ENCODE data around the gene HOXB3. TPM values are rescaled to one million over a fixed set of nuclear protein-coding genes. Genes with fewer than 3 reads are reported as not detected.

HOXB3 gene
- total RNA-seq, 4 donors from 2014 or later = 3.7 to 14.1 (median 9.4) TPM

DNA sequence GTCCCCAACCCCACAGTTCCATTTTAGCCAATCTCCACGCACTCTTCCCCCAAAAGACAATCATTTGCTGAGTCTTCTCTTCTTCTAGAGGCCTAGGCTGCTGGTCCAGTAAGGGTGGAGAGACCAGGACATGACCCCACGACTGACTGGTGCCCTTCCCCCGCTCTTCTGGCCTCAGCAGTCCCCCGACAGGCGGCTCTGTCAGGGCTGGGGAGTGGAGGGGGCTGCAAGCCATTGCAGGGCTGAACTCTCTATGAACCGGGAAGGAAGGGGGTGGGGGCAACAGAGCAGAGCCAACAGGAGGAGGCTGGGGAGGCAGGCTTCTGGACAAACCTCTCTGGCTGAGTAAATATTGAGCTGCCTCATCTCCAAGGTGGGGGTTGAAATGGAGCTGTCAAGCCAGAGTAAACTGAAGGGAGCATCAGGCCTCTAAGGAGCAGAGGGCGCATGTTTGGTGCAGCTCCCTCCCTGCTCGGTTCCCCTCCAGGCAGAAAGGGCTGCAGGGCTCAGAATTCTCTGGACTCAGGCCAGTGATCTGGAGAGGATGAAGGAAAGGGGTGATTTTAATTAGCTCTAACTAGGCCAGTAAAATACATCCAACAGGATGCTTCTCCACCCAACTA, 67.9 kb downstream of the HOXB3 start:
- TF ChIP-seq POLR2A (IDR thresholded peaks at IDR 0.05) = no peak
- Histone ChIP-seq H3K4me3 (no peak overlapping the region), H3K36me3 (no peaks in the 10 kb centered on the region), H3K4me1 (peaks cover 0 to 8% (median 0%) of the 10 kb centered on the region in 4 donors), H3K9me3 (no peaks in the 10 kb centered on the region), H3K27me3 (peaks cover 0 to 86% of the 10 kb centered on the region in 2 donors), H3K27ac (no peak overlapping the region)
- no peak for DNase-seq (ENCODE audit: low spot score in 2 of 2)
- WGBS, 2 donors = 26 to 30% methylated on average over 8 of the region's 8 CpGs

DNA sequence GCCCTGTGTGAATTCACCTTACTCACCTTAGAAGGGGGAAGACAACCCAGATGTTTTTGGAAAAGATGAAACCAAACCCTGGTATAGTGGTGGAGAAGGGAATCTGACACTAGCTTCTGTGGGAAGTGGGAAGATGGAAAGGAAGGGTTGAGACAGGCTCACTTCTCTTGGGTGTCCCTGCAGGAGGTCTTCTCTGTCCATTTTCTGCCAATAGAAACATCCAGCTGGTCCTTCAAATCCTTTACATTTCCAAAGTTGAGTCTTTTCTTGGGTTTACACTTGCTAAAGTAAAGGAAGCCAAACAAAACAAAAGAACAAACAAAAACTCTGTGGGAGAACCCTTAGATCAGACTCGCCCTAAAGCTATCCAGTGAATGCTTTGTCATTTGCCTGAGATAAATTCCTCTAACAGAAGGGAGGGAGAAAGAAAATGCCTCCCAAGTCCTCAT, 69.4 kb downstream of the HOXB3 start:
- 51 to 58% methylated on average over 1 of the region's 1 CpG for WGBS, 2 donors
- H3K27ac ChIP-seq = no peak overlapping the region
- TF ChIP-seq, protein P1, sequence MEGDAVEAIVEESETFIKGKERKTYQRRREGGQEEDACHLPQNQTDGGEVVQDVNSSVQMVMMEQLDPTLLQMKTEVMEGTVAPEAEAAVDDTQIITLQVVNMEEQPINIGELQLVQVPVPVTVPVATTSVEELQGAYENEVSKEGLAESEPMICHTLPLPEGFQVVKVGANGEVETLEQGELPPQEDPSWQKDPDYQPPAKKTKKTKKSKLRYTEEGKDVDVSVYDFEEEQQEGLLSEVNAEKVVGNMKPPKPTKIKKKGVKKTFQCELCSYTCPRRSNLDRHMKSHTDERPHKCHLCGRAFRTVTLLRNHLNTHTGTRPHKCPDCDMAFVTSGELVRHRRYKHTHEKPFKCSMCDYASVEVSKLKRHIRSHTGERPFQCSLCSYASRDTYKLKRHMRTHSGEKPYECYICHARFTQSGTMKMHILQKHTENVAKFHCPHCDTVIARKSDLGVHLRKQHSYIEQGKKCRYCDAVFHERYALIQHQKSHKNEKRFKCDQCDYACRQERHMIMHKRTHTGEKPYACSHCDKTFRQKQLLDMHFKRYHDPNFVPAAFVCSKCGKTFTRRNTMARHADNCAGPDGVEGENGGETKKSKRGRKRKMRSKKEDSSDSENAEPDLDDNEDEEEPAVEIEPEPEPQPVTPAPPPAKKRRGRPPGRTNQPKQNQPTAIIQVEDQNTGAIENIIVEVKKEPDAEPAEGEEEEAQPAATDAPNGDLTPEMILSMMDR (IDR thresholded peaks at IDR 0.05) = no peak
- TF ChIP-seq POLR2A (IDR thresholded peaks at IDR 0.05) = no peak
- TF ChIP-seq EP300 (IDR thresholded peaks at IDR 0.05) = no peak

GRCh38 chr17:48519427-48519826, 70.6 kb downstream of the HOXB3 start:
- H3K4me3 ChIP-seq = no peak overlapping the region
- no peaks in the 10 kb centered on the region for H3K9me3 ChIP-seq
- H3K4me1 ChIP-seq = peaks cover 0 to 4% (median 0%) of the 10 kb centered on the region in 4 donors
- no peak for DNase-seq (ENCODE audit: low spot score in 2 of 2)
- peaks cover 0 to 84% of the 10 kb centered on the region in 2 donors for H3K27me3 ChIP-seq
- H3K36me3 ChIP-seq = no peaks in the 10 kb centered on the region
- WGBS, 2 donors = 79 to 84% methylated on average over 5 of the region's 5 CpGs
- TF ChIP-seq POLR2A (IDR thresholded peaks at IDR 0.05) = no peak
- TF ChIP-seq EP300 (IDR thresholded peaks at IDR 0.05) = no peak
- TF ChIP-seq, protein P1 (IDR thresholded peaks at IDR 0.05) = no peak
- H3K27ac ChIP-seq = no peak overlapping the region

More for the DNA sequence above, 69.4 kb downstream of the HOXB3 start:
- peaks cover 0 to 86% of the 10 kb centered on the region in 2 donors for H3K27me3 ChIP-seq
- no peak for DNase-seq (ENCODE audit: low spot score in 2 of 2)
- no peak overlapping the region for H3K4me3 ChIP-seq
- peaks cover 0 to 4% (median 0%) of the 10 kb centered on the region in 4 donors for H3K4me1 ChIP-seq
- H3K36me3 ChIP-seq = no peaks in the 10 kb centered on the region
- H3K9me3 ChIP-seq = no peaks in the 10 kb centered on the region

DNA sequence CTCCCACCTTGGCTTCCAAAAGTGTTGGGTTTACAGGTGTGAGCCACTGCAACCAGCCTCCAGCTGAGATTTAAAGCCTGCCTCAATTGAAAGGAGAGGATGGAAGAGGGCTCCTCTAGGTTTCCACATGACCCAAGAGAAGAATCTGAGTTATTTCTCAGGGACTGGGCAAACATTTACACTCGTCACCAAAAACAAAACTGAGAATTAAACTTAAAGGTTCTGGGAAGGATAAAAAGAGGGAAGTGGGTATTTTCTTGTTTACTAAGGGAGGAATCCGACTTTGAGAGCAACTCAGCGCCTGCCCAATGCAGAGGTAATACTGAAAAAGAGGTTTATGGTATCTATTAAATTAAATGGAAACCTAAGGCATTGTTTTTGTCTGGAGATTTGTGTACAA, 72.6 kb downstream of the HOXB3 start:
- Histone ChIP-seq H3K4me3 (no peak overlapping the region), H3K27ac (no peak overlapping the region), H3K27me3 (peaks cover 0 to 79% of the 10 kb centered on the region in 2 donors), H3K4me1 (peaks cover 0 to 4% (median 0%) of the 10 kb centered on the region in 4 donors), H3K36me3 (no peaks in the 10 kb centered on the region), H3K9me3 (no peaks in the 10 kb centered on the region)
- TF ChIP-seq, protein P1 (IDR thresholded peaks at IDR 0.05) = no peak
- TF ChIP-seq EP300 (IDR thresholded peaks at IDR 0.05) = no peak
- no peak for TF ChIP-seq POLR2A (IDR thresholded peaks at IDR 0.05)
- WGBS, 2 donors = 43 to 47% methylated on average over 3 of the region's 3 CpGs
- DNase-seq (ENCODE audit: low spot score in 2 of 2) = no peak

DNA sequence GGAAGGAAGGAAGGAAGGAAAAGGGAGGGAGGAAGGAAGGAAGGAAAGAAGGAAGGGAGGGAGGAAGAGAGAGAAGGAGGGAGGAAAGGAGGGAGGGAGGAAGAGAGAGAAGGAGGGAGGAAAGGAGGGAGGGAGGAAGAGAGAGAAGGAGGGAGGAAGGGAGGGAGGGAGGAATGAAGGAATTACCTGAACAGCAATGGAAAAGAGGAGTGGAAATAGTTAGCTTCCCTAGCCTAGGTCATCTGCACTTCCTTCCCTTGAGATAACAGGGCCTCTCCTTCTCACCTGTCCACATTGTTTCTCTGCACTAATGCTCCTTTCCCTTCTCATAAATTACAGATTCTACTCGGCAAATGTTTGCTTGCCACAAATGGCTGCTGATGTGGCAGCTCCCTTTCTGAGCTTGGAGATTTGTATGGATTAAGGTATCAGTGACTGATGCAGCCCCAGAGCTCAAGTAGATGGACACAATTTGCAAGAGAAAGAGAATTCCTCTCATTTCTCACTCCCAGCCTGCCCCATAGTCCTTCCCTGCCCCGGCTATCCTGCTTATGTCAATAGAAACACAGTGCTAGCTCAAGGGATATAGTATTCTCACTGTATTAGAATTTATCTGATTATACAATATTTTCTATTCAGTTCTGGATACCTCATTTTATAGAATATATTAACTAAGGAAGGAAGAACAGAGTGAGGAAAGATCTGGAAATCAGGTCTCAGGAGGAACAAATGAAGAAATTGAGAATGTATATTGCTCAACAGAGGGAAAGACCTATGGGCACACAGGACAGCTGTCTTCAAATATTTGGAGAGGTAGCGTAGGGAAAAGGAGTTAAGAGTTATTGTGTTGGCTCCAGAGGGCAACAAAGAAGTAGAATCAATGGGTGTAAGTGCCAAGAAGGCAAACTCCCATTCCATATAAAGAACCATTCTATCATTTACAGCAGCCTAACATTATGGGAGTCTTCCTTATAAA, 73.8 kb downstream of the HOXB3 start:
- WGBS, 2 donors = 47 to 58% methylated on average over 3 of the region's 3 CpGs
- no peaks in the 10 kb centered on the region for H3K4me1 ChIP-seq
- no peak overlapping the region for H3K27ac ChIP-seq
- no peak overlapping the region for H3K4me3 ChIP-seq
- no peak for DNase-seq (ENCODE audit: low spot score in 2 of 2)
- no peaks in the 10 kb centered on the region for H3K9me3 ChIP-seq
- no peaks in the 10 kb centered on the region for H3K36me3 ChIP-seq
- peaks cover 0 to 75% of the 10 kb centered on the region in 2 donors for H3K27me3 ChIP-seq
- TF ChIP-seq, protein P1 (IDR thresholded peaks at IDR 0.05) = no peak
- no peak for TF ChIP-seq EP300 (IDR thresholded peaks at IDR 0.05)
- TF ChIP-seq POLR2A (IDR thresholded peaks at IDR 0.05) = no peak
